Suprapubic skin (tissue), 4 donors: ENCODE data around the gene TRPV2. TPM values are rescaled to one million over a fixed set of nuclear protein-coding genes. Genes with fewer than 3 reads are reported as not detected.

ENCODE experiments used
- DNase-seq, 2 donors: peaks; one replicate each; pipeline ENCODE4 v3.0.0-alpha.2; 2019; ENCODE audit warnings: low spot score in 2 of 2
- H3K27ac ChIP-seq: fragments of 200-600 bp; sonication (generic); one replicate; pipeline ENCODE4 v1.5.1; 2019
- H3K27me3 ChIP-seq: fragments of 200-600 bp; sonication (generic); one replicate; pipeline ENCODE4 v1.5.1; 2019
- H3K36me3 ChIP-seq: fragments of 200-600 bp; sonication (generic); one replicate; pipeline ENCODE4 v1.5.1; 2019
- H3K4me1 ChIP-seq: fragments of 200-600 bp; sonication (generic); one replicate; pipeline ENCODE4 v1.5.1; 2019
- H3K4me3 ChIP-seq: fragments of 200-600 bp; sonication (generic); one replicate; pipeline ENCODE4 v1.5.1; 2019; ENCODE audit warnings: mild to moderate bottlenecking
- H3K9me3 ChIP-seq: fragments of 200-600 bp; sonication (generic); one replicate; pipeline ENCODE4 v1.5.1; 2019
- CTCF ChIP-seq, 2 donors: fragments of 200-600 bp in 1 of 2; fragments of 450-650 bp in 1 of 2; sonication (generic) in 1 of 2; IDR thresholded peaks; one replicate each; pipeline ENCODE4 v1.5.1; 2016 to 2019; ENCODE audit warnings: antibody characterized with exemption in 2 of 2, mild to moderate bottlenecking in 1 of 2, moderate library complexity in 1 of 2
- EP300 ChIP-seq: sonication (generic); formaldehyde crosslinking; IDR thresholded peaks from one replicate; pipeline ENCODE4 v1.6.1; 2017; ENCODE audit warnings: antibody characterized with exemption
- POLR2A ChIP-seq, 2 donors: fragments of 450-650 bp; IDR thresholded peaks; one replicate each; pipeline ENCODE4 v1.6.1; 2017; ENCODE audit warnings: antibody characterized with exemption in 2 of 2, mild to moderate bottlenecking in 2 of 2, moderate library complexity in 2 of 2
- POLR2AphosphoS5 ChIP-seq, 3 donors: sonication (generic); formaldehyde crosslinking; IDR thresholded peaks; one replicate each; pipeline ENCODE4 v1.6.1; 2017; ENCODE audit warnings: antibody characterized with exemption in 3 of 3
- WGBS: methylation state at CpG from one replicate; pipeline ENCODE4 v1.1.5; 2018; 5-methylcytosine and 5-hydroxymethylcytosine counted together
- total RNA-seq, 4 donors: library from RNA; depleted of rRNA; stranded (reverse); fragments of >200 nt; gene quantifications; one replicate each; pipeline ENCODE4 v1.1.0, GENCODE V29; 2016

TRPV2 gene
- total RNA-seq, 4 donors from 2014 or later = 3.0 to 13.9 (median 7.9) TPM

- Histone ChIP-seq H3K36me3 (peaks cover 4% of the 10 kb centered on the region), H3K9me3 (no peaks in the 10 kb centered on the region), H3K27me3 (no peaks in the 10 kb centered on the region), H3K27ac (no peak overlapping the region), H3K4me1 (peaks cover 22% of the 10 kb centered on the region), H3K4me3 (no peak overlapping the region)
- no peak for TF ChIP-seq CTCF (IDR thresholded peaks at IDR 0.05)
- TF ChIP-seq POLR2AphosphoS5 (IDR thresholded peaks at IDR 0.05) = no peak
- no peak for TF ChIP-seq POLR2A (IDR thresholded peaks at IDR 0.05)
- no peak for TF ChIP-seq EP300
- no peak for DNase-seq
- WGBS = 71% methylated on average over 11 of the region's 14 CpGs
Observed at GRCh38 chr17:16435925-16436886, 20.8 kb downstream of the TRPV2 start.

DNA sequence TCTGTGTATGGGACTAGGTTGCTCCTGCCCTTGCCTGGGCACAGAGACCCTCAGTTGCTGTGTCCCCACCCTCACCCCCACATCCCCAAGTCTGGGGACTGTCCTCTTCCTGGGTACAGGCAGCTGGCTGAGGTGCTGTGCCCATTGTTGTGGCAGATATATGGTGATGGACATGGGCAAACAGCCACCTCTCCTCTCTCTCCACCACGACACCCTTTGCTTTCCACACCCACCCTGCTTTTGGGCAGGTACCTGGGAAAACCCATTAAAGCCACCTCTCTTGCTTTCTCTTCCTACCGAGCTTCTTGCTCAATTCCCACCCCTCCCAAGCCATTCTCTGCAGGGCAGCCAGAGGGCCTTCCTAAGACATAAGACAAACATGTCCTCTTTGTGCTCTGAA is 21.7 kb downstream of the TRPV2 start:
- WGBS = 43% methylated on average over 2 of the region's 2 CpGs

DNA sequence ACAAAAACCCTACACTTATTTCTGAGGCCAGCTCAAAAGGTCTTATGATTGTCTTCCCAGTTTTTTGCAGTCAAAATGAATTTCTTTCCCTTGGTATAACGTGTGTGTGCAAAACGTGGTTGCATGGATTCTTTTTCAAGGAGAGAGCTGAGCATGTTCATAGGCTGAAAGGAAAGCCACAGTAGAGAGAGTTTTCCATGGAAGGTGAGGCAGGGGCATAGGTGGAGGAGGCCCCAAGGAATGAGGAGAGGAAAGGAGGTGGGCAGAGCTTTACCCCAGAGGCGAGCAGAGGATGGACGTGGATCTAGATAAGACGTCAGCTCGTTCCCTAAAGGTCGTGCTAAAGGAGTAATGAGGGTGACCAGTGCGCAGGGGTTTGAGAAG is 22.8 kb downstream of the TRPV2 start:
- TF ChIP-seq POLR2AphosphoS5 (IDR thresholded peaks at IDR 0.05) (no peak), POLR2A (IDR thresholded peaks at IDR 0.05) (no peak), CTCF (IDR thresholded peaks at IDR 0.05) (no peak), EP300 (no peak)
- H3K4me3 ChIP-seq = peak overlapping the region; percentile 64
- 15% methylated on average over 8 of the region's 8 CpGs for WGBS
- DNase-seq = no peak
- peaks cover 22% of the 10 kb centered on the region for H3K36me3 ChIP-seq
- H3K27me3 ChIP-seq = no peaks in the 10 kb centered on the region
- peaks cover 36% of the 10 kb centered on the region for H3K4me1 ChIP-seq
- H3K9me3 ChIP-seq = no peaks in the 10 kb centered on the region
- peak overlapping the region; percentile 82 for H3K27ac ChIP-seq

More for the DNA sequence above, 21.7 kb downstream of the TRPV2 start:
- no peaks in the 10 kb centered on the region for H3K9me3 ChIP-seq
- no peak overlapping the region for H3K27ac ChIP-seq
- no peaks in the 10 kb centered on the region for H3K27me3 ChIP-seq
- H3K36me3 ChIP-seq = peaks cover 12% of the 10 kb centered on the region
- DNase-seq = no peak
- no peak for TF ChIP-seq POLR2A (IDR thresholded peaks at IDR 0.05)
- no peak overlapping the region for H3K4me3 ChIP-seq
- H3K4me1 ChIP-seq = peaks cover 30% of the 10 kb centered on the region

DNA sequence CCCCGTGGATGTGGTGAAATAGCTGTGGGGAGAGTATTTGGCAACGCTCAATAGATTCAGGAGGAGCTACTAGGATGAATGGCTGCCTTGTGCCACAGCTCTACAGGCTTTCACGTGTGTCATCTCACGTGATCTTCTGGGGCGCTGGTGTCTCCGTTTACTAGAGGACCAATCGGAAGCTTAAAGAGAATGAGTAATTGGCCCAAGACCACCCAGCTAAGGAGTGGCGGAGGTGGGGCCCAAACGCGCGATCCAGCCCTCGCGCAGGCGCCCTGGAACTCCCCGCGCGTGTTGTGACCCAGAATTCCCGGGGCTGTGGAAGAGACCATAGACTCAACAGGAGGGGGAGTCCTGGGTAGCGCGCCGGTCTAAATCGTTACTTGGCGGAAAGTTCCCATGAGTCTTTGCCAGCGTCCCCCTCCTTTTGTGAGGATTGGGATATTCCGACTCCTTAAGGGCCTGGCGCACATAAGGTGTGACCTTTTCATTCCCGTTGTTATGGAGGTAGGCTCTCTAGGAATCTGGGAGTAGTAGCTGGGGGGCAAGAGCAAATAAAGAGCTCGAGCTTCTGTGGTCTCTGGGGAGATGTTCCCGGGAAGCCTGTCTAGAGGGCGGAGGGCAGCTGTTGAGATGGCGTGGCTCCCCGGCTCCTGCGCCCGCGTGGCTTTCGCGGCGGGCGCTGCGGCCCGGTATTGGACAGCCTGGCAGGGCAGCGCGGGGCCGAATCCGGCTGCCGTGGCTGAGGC is 23.4 kb downstream of the TRPV2 start:
- DNase-seq = peak; percentile 97 to 98
- TF ChIP-seq POLR2AphosphoS5 (IDR thresholded peaks at IDR 0.05) = peak; percentile 55 to 93 (median 79)
- peak in 1 of 2 donors; percentile 62 for TF ChIP-seq POLR2A (IDR thresholded peaks at IDR 0.05)
- TF ChIP-seq EP300 = no peak
- Histone ChIP-seq H3K27me3 (no peaks in the 10 kb centered on the region), H3K9me3 (no peaks in the 10 kb centered on the region), H3K27ac (peak overlapping the region; percentile 82), H3K4me1 (peaks cover 42% of the 10 kb centered on the region), H3K36me3 (peaks cover 28% of the 10 kb centered on the region), H3K4me3 (peak overlapping the region; percentile 64)
- under 1% methylated on average over 32 of the region's 46 CpGs for WGBS

GRCh38 chr17:16439303-16439791 is 24.0 kb downstream of the TRPV2 start:
- no peak for DNase-seq
- H3K27ac ChIP-seq = peak overlapping the region; percentile 82
- TF ChIP-seq POLR2A (IDR thresholded peaks at IDR 0.05) = no peak
- no peak for TF ChIP-seq EP300
- no peak for TF ChIP-seq POLR2AphosphoS5 (IDR thresholded peaks at IDR 0.05)
- no peak for TF ChIP-seq CTCF (IDR thresholded peaks at IDR 0.05)
- no peaks in the 10 kb centered on the region for H3K27me3 ChIP-seq
- no peaks in the 10 kb centered on the region for H3K9me3 ChIP-seq
- H3K4me1 ChIP-seq = peaks cover 44% of the 10 kb centered on the region
- under 1% methylated on average over 21 of the region's 25 CpGs for WGBS
- H3K4me3 ChIP-seq = peak overlapping the region; percentile 64
- peaks cover 34% of the 10 kb centered on the region for H3K36me3 ChIP-seq
